Stimulated activated CD8-positive, alpha-beta memory T cell treated with anti-CD3 and anti-CD28 coated beads, Interleukin-12 subunit alpha, Interleukin-12 subunit beta, amount 100 ng/mL, for 1 hour (primary cell): ENCODE data around the gene MAFF.

Experiments used
- DNase-seq: peaks from one replicate; pipeline ENCODE4 v3.0.0-alpha.2; 2020; ENCODE audit warnings: low read depth

The MAFF gene

DNA sequence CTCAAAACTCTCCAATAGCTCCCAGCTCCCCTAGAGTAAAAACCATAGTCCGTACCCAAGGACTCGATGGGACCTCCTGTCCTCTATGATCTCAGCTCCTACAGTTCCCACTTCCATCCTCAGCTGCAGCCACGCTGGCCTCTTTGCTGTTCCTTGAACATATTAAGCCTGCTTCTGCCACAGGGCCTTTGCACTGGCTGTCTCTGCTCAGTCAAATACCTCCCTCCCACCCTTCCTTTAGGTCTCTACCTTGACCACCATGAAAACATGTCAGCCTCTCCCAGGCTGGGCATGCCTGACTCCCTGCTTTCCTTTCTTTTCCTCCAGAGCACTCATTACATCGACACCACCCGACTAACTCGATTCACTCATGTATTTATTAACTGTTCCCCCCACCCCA is 46.5 kb downstream of the MAFF start:
- DNase-seq, result no peak

DNA sequence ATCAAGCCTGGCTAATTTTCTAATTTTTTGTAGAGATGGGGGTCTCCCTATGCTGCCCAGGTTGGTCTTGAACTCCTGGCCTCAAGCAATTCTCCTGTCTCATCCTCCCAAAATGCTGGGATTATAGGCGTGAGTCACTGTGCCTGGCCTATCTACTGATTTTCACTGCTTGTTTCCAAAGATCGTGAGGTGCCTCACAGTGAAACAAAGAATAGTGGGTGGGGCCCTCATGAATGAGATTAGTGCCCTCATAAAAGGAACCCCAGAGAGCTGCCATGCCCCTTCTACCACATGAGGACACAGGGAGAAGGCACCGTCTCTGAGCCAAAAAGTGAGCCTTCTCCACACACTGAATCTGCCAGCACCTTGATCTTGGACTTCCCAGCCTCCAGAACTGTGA is 47.5 kb downstream of the MAFF start:
- no peak for DNase-seq

DNA sequence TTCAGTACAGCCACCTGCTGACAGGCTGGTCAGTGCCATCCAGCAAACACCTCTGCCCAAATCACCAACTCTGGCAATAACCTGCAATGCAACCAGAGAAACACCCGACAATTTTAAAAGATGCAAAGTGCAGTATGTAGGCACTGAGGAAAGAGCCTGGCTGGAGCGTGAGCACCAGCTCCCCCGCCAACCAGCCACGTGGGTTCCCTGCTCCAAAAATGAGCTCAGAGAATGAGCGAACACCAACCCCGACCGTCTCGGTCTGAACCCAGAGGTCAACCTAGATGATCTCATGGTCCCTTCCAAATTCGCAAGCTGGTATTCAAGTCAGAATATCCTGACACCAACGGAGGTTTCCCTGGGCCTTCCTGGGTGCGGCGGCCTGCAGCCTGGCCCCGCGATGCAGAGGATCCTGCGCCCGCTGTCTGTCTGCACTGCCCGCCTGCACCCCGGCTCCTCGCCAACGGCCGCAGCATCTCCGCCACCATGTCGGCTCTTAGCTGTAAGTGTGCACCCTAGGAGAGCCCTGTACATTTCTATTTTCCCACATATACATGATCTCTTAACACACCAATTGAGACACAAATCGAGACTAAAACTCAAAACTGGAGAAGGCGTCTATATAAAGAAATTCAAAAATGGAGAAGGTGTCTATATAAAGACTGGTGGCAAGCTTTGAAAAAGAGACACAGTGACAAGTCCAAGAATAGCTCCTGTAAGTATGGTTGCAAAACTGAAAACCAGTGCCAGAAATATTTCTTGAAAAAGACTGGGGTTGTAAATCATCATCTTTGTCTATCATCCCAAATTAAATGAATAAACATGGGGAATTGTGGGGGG is 48.2 kb downstream of the MAFF start:
- no peak for DNase-seq

DNA sequence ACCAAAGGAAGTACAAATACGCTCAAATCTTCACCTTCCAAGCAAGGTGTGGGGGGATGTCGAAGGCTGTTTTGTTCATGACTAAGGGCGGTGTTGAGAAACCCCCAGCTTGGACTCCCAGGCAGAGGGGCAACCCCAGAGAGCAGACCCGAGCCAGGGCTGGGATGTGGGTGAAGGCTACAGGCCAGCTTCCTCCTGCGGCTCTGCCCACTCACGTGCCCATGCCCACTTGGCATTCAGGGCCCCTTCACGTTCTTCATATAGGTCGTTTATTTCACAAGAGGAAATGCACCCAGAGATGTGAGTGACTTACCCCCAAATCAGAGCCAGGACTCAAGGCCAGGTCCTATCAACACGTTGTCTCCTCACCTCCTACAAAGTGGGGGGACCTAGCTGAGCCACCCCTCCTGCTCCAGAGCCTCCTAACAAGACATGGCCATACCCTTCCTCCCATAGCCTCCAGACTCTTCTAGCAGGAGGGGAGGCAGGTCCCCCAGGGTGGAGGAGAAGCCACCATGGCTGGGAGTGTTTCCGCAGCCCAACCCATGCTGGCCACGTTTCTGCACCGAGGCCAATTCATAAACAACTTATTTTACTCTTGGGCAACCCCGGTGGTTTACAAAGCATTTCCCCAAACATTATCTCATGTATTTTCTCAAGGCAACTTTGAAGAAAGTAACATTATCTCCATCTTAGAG is 49.0 kb downstream of the MAFF start:
- DNase-seq, result no peak

DNA sequence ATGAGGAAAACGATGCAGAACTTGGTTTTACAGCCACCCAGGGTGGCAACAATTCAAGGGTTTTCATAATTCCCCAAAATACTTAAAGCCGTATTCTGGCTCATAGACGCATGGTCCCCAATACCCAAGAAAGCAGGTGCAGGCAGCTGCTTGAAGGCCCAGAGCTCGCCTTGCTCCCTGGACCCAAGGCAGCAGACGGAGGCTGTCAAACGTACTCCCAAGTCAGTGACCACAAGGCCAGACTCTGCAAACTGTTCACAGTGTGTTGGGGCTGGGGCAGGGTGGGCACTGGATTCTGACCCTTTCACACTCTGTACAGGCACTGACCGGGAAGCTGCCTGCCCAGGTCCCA is 49.5 kb downstream of the MAFF start:
- DNase-seq, result no peak

DNA sequence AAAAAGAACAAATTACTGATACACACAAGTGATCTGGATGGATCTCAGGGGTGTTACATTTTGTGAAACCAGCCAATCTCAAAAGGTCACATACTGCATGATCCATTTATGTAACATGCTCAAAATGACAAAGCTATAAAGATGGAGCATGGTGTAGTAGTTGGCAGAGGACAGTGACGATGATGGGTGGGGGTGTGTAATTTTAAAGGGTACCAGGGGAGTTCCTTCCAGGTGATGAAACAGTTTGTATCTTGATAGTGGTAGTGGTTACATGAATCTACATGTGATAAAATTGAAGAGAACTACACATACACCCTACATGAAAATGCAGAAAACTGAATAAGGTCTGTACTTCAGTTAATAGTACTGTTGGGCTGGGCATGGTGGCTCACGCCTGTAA is 53.9 kb downstream of the MAFF start:
- no peak for DNase-seq

DNA sequence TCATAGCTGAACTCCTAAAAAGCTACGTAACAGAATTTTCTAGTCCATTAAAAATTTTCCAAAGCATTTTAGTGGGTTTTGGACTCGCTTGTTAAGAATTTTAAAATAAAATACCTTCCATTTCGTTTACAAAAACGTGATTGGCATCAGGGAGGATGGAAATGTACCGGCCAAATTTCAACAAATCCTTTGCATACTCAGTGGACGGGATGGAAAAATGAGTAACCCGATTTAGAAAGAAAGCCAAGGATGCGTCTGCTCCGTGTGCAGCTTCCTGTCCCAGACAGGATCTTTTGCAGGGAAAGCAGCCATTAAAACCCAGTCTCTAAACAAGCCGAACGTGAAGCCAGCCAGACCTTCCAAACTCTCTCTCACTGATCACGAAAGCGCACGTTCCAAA is 55.4 kb downstream of the MAFF start:
- no peak for DNase-seq

DNA sequence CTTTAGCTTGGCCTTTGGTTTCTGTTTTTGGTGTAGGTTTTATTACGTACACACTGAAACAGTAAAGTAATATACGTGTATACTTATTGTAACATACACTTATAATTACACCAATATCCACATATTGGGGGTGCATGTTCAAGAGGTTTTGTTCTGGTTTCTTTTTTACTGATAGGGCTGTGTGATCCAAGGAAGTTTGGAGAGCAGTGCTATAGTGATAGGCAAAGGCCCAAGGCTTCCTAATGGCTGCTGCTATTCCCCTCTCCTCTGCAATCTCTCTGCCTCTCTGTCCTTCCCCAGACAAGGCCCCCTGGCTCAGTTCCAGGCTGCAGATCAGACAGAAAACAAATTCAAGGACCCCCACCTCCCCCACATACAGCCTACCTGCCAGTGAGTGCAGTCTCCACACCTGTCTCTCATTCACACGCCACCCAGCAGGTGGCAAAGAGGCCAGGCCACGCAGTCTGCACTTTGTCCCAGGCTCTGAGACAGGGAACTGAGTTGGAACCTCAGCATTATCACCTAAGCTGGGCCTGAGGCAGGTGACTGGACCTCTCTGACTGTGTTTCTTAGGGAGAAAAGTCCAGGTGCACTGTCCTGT is 56.0 kb downstream of the MAFF start:
- no peak for DNase-seq

DNA sequence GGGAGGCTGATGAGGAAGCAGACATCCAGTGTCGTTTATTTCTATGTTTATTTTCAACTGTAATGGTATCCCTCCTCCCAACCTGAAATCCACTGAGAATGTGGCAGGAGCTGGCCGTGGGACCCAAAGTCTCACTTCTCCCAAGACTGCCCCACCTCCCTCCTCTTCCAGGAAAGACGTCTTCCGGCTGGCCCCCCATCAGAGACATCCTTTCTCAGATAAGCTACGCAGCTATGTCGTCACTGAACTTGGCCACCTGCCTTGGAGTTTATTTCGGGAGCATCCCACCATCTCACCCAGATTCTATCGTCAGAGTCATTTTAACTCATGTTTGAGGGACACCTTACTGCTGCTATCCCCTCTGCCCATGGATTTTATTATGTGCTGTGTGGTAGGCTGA is 57.1 kb downstream of the MAFF start:
- DNase-seq, result no peak

DNA sequence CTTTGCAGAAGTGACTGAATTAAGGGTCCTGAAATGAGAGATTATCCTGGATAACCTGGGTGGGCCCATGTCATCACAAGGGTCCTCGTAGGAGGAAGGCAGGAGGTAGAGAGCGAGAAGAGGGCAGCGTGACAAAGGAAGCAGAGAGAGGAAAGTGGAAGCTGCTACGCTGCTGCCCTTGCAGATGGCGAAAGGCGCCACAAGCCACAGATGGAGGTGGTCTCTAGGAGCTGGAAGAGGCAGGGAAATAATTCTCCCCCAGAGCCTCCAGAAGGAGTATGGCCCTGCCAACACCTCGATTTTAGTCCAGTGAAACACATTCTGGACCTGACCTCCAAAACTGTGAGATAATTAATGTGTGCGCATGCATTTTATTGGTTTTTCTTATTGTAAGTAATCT is 57.6 kb downstream of the MAFF start:
- DNase-seq, result no peak

DNA sequence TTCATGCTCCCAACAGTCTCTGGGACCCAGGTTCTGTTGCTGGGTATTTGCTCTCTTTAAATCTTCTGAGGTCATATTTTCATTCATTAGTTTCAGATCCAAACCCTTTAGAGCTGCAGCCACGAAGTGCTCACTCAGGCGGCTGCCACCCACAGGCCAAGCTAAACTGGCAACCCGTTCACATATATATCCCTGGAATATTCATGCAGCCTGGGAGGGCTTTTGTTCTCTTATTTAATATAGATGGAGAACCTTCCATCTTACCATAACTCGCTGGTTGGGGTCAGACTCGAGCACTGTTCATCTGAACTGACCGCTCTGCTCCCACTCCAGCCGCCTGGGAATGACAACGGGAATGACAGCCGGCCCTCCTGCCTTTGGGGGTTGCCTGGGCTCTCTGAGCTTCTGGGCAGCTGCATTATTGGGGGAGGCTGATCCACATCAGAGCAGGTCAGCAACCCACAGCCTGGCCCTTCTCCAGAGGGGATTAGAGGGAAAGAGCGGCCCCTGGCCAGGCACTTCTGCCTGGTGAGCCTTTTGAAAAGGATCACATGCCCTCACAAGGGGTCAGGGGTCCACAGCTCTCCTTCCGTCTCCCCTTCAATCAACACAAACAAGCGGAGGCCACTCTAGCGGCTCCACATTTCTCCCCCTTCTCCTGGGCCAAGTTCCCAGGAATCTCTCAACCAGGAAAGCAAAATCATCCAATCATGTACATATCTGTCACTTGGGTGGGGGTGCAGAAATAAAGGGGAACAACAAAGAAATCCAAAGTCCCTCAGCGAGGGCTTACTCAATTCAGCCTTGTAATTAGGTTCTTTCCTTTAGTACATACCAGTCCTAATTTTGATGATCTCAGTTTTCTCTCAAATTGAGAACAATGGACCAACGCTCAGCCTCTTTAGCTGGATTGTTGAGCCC is 59.2 kb downstream of the MAFF start:
- no peak for DNase-seq

DNA sequence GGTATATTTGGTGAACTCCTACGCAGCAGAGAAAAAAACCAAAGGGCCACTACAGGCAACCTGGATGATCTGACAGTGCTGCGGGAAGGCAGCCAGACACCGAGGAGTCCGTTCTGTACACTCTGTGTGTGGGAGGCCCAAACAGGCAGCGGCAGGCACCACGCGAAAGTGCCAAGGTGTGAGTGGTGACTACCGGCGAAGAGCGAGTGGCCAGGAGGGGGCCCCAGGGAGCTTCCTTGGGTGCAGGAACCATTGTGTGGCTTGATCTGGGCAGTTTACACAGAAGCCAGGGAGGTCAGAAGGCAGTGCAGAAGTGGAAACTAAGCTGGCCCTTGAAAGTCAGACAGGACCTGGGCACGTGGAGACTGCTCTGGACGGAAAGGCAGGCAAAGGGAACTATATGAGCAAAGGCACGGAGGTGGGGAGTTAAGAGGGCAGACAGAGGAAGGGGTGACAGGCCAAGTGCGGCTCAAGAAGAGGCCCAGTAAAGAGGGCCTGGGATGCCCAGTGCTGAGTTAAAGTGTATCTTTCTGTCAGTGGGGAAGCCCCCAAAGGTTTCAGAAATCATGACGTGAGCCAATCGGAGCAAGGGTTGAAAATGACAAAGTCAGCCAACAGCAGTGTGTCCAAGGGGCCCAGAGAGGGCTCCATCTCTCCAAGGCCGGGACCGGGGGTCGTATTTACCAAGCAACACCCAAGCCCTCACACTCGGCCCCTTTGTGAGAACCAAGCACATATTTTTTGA is 60.4 kb downstream of the MAFF start:
- no peak for DNase-seq

DNA sequence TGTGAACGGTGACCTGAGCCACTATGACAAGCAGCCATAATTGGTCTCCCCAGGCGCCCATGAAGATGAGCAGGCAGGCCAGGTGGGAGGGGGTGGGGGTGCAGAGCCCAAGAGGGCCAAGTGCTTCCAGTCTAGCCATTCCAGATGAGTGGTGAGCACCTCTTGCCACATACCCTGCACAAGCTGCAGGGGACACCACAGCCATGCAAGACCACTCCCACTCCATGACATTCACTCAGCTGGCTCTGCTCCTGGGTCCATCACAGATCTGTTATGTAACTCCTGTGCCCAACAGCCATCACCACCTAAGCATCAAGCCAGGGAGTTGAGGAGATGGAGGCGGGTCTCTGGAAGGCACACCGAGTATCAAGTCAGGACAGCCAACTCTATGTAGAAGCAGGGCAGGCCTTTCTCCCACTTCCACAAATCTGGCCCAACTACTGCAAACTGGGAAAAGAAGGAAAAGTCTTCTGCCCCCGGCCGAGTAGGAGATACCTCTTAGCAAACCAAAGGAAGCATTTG is 62.6 kb downstream of the MAFF start:
- DNase-seq, result no peak
